CD4-positive, alpha-beta T cell (primary cell): ENCODE data around the gene FOXO1. TPM values are rescaled to one million over a fixed set of nuclear protein-coding genes. Genes with fewer than 3 reads are reported as not detected.

Experiments
- ATAC-seq: fragments of 200-7000 bp; cut with Tn5 transposase; one replicate; pipeline ENCODE4 v1.10.0; 2022; ENCODE audit warnings: mild to moderate bottlenecking; ENCODE audit not compliant: poor library complexity
- CTCF ChIA-PET: fragments of 350-600 bp; sonication (Branson Sonifier 250); formaldehyde crosslinking; loops from one replicate; lab custom pipeline; 2021; ENCODE audit warnings: antibody characterized with exemption, inconsistent platforms; lab: Charles Lee
- POLR2A ChIA-PET: fragments of 350-600 bp; sonication (Branson Sonifier 250); formaldehyde crosslinking; loops from one replicate; lab custom pipeline; 2021; ENCODE audit warnings: antibody characterized with exemption, inconsistent platforms; lab: Charles Lee
- DNase-seq, 14 experiments: peaks; one replicate each; pipeline ENCODE4 v3.0.0-alpha.2; 2013 to 2020; ENCODE audit warnings: mixed read lengths in 2 of 14
- H3K27ac ChIP-seq, 2 donors: one replicate each; pipeline versions ENCODE4 v1.5.1 to v1.7.0; 2013; ENCODE audit warnings: low read length in 2 of 2, low read depth in 1 of 2, mild to moderate bottlenecking in 1 of 2
- H3K27me3 ChIP-seq, 2 experiments: 1 replicate in 1 of 2; 2 replicates in 1 of 2; pipeline versions ENCODE4 v1.6.1 to v1.7.0; 2013; ENCODE audit warnings: low read length in 2 of 2, control low read depth in 1 of 2, mild to moderate bottlenecking in 1 of 2, moderate library complexity in 1 of 2; ENCODE audit not compliant: insufficient read depth in 2 of 2, control insufficient read depth in 1 of 2
- H3K36me3 ChIP-seq: one replicate; pipeline ENCODE4 v1.6.1; 2013; ENCODE audit warnings: low read length, control low read depth; ENCODE audit not compliant: insufficient read depth
- H3K4me1 ChIP-seq: one replicate; pipeline ENCODE4 v1.6.1; 2013; ENCODE audit warnings: low read length, control low read depth; ENCODE audit not compliant: insufficient read depth
- H3K4me3 ChIP-seq: one replicate; pipeline ENCODE4 v1.5.1; 2013; ENCODE audit warnings: mild to moderate bottlenecking, low read length, moderate library complexity
- H3K9me3 ChIP-seq, 2 experiments: 1 replicate in 1 of 2; 2 replicates in 1 of 2; pipeline versions ENCODE4 v1.6.1 to v1.7.0; 2013; ENCODE audit warnings: low read length in 2 of 2, mild to moderate bottlenecking in 2 of 2, control low read depth in 1 of 2, moderate library complexity in 1 of 2; ENCODE audit not compliant: control insufficient read depth in 1 of 2, insufficient read depth in 1 of 2
- H3K27ac Mint-ChIP-seq: one replicate; pipeline ENCODE4 v1.8.0; 2020; ENCODE audit warnings: mixed read lengths
- H3K27me3 Mint-ChIP-seq: one replicate; pipeline ENCODE4 v1.8.0; 2021; ENCODE audit warnings: mixed read lengths
- H3K36me3 Mint-ChIP-seq: one replicate; pipeline ENCODE4 v1.8.0; 2021; ENCODE audit warnings: low read depth, mixed read lengths
- H3K4me1 Mint-ChIP-seq: one replicate; pipeline ENCODE4 v1.8.0; 2021; ENCODE audit warnings: low read depth, mixed read lengths
- H3K4me3 Mint-ChIP-seq: one replicate; pipeline ENCODE4 v1.8.0; 2020; ENCODE audit warnings: mild to moderate bottlenecking, mixed read lengths
- H3K9me3 Mint-ChIP-seq: one replicate; pipeline ENCODE4 v1.8.0; 2020; ENCODE audit warnings: mixed read lengths
- CTCF ChIP-seq: fragments of 200-600 bp; IDR thresholded peaks from one replicate; pipeline ENCODE4 v1.8.0; 2022; ENCODE audit warnings: antibody characterized with exemption, mild to moderate bottlenecking
- intact Hi-C, 2 experiments: fragments of 100-400 bp; cut with DNase I in 1 of 2; cut with micrococcal nuclease in 1 of 2; formaldehyde crosslinking; loops; one replicate each; pipeline versions ENCODE4 v1.15.1 to v1.9.0; 2023 to 2025; cut with DNase I, micrococcal nuclease
- total RNA-seq, 174 experiments: library from RNA in 2 of 174; stranded (reverse) in 2 of 174; gene quantifications; one replicate each; pipeline ENCODE4 v1.2.3 and lab custom pipeline; 2021 to 2026

FOXO1 gene
- total RNA-seq, 2 experiments from 2014 or later = 93.1 to 101 TPM

DNA sequence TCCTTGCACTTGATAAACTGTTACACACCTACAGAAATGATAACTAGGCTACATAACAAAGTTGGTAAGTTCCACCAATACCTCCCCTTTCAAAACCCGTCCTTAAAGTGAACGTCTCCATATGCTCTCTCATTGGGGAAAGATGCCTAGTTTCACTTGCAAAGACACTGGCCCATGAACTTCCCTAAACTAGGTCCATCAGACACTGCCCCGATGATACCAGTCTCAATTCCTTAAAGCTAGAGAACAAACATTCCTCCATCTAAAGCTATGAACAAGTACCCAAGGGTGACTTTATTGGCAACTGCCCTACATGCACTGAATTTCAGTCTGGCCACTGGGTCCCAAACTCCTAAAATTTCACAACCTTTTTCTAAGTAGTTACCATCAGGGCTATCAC lies 39.9 kb downstream of the FOXO1 start:
- POLR2A ChIA-PET = no interaction called here
- intact Hi-C loops = loop anchor here in 1 of 2 experiments (5.0 kb wide), 1 partner anchor 36 kb away; no protein-coding TSS in a partner anchor
- H3K9me3 ChIP-seq = no peaks in the 10 kb centered on the region

DNA sequence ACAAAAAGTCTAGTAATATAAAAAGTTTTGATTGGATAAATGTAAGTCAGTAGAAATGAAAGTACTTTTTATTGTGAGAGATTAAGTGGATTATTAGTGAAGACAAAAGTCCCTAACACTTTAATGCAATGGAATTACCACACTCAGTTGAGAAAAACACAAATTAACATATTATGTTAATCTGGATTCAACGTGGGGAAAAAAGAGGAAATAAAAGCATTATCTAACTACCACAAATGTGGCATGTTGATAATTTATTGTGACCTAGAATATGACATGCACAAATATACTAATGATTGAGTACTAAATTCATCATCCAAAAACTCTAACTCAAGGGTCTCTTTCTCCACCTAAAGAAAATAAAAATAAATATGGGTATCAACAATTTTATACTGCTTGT lies 41.5 kb downstream of the FOXO1 start:
- no peaks in the 10 kb centered on the region for H3K27me3 Mint-ChIP-seq
- peaks cover 55% of the 10 kb centered on the region for H3K4me1 ChIP-seq
- ATAC-seq = no peak
- no peak for TF ChIP-seq CTCF
- ChIA-PET POLR2A (interaction anchor here (0.7 to 1.4 kb wide), 2 partner anchors 12 to 28 kb away, joined by 3 read pairs; no protein-coding TSS in a partner anchor), CTCF (interaction anchor here (1.2 kb wide), 1 partner anchor 22 kb away, joined by 3 read pairs; no protein-coding TSS in a partner anchor)
- peaks cover 91% of the 10 kb centered on the region for H3K4me1 Mint-ChIP-seq
- H3K27me3 ChIP-seq = no peaks in the 10 kb centered on the region
- peak overlapping the region; percentile 2 for H3K4me3 Mint-ChIP-seq
- H3K27ac ChIP-seq = no peak overlapping the region
- H3K36me3 ChIP-seq = peaks cover 8% of the 10 kb centered on the region
- H3K36me3 Mint-ChIP-seq = peaks cover 39% of the 10 kb centered on the region
- no peaks in the 10 kb centered on the region for H3K9me3 ChIP-seq
- intact Hi-C loops = loop anchor here in 1 of 2 experiments (5.0 kb wide), 1 partner anchor 37 kb away; no protein-coding TSS in a partner anchor
- peak overlapping the region; percentile 81 for H3K27ac Mint-ChIP-seq
- no peak for DNase-seq
- H3K9me3 Mint-ChIP-seq = no peaks in the 10 kb centered on the region
- no peak overlapping the region for H3K4me3 ChIP-seq

More for the DNA sequence above, 39.9 kb downstream of the FOXO1 start:
- H3K4me3 ChIP-seq = no peak overlapping the region
- CTCF ChIA-PET = no interaction called here
- peaks cover 54% of the 10 kb centered on the region for H3K4me1 ChIP-seq
- no peaks in the 10 kb centered on the region for H3K27me3 Mint-ChIP-seq
- DNase-seq = no peak
- no peak for ATAC-seq
- no peaks in the 10 kb centered on the region for H3K27me3 ChIP-seq
- H3K9me3 Mint-ChIP-seq = no peaks in the 10 kb centered on the region
- no peak for TF ChIP-seq CTCF
- H3K36me3 Mint-ChIP-seq = peaks cover 45% of the 10 kb centered on the region
- peaks cover 8% of the 10 kb centered on the region for H3K36me3 ChIP-seq
- H3K4me1 Mint-ChIP-seq = peaks cover 93% of the 10 kb centered on the region
- peak overlapping the region; percentile 35 for H3K4me3 Mint-ChIP-seq
- H3K27ac ChIP-seq = no peak overlapping the region
- peak overlapping the region; percentile 53 for H3K27ac Mint-ChIP-seq

- Histone ChIP-seq H3K4me3 (no peak overlapping the region), H3K27me3 (no peaks in the 10 kb centered on the region), H3K4me1 (peaks cover 60% of the 10 kb centered on the region), H3K9me3 (no peaks in the 10 kb centered on the region), H3K27ac (no peak overlapping the region), H3K36me3 (peaks cover 8% of the 10 kb centered on the region)
- no peak for TF ChIP-seq CTCF
- Mint-ChIP-seq H3K4me3 (peak overlapping the region; percentile 65), H3K27me3 (no peaks in the 10 kb centered on the region), H3K36me3 (peaks cover 39% of the 10 kb centered on the region), H3K4me1 (peaks cover 91% of the 10 kb centered on the region), H3K27ac (peak overlapping the region; percentile 81), H3K9me3 (no peaks in the 10 kb centered on the region)
- peak; percentile 59 for ATAC-seq
- ChIA-PET CTCF (interaction anchor here (0.7 to 1.2 kb wide), 2 partner anchors 23 to 851 kb away, joined by 3 read pairs; no protein-coding TSS in a partner anchor), POLR2A (interaction anchor here (0.7 to 1.4 kb wide), 2 partner anchors 11 to 21 kb away, joined by 3 to 4 read pairs; no protein-coding TSS in a partner anchor)
- intact Hi-C loops = no loop called here
- peak in 6 of 14 experiments; percentile 17 to 63 (median 31) for DNase-seq
Measured at GRCh38 chr13:40624383-40624782, 42.1 kb downstream of the FOXO1 start.
